Placental pericyte (primary cell): Measurements from ENCODE around the gene KPTN. TPM values are rescaled to one million over a fixed set of nuclear protein-coding genes. Genes with fewer than 3 reads are reported as not detected.

Source experiments
- total RNA-seq: library from RNA; depleted of rRNA; stranded (reverse); fragments of >200 nt; gene quantifications from 2 replicates; pipeline ENCODE4 v1.2.3, GENCODE V29; 2012

Gene KPTN
- 2.4 and 2.6 TPM in 2 replicates for total RNA-seq

GRCh38 chr19:47483800-47484690, at the start of gene KPTN:
TSS of gene KPTN (minus strand) at chr19:47484219. CDS start at chr19:47484160, 59 bp downstream.

GRCh38 chr19:47514869-47515588, 31.0 kb upstream of the KPTN start, which contains the start of gene NAPA:
TSS of gene NAPA (minus strand) at chr19:47515063. CDS start at chr19:47514940, 123 bp downstream.

GRCh38 chr19:47471733-47472457, 12.1 kb downstream of the KPTN start, which contains the start of gene SLC8A2:
TSS of gene SLC8A2 (minus strand) at chr19:47471893. CDS start at chr19:47466403, 5,490 bp downstream.

Other genes with a start within 250 kb of the KPTN start
- 12.5 and 15.2 TPM in 2 replicates for gene CCDC9, start 227.7 kb downstream of the KPTN start, total RNA-seq
- 2.0 and 2.6 TPM in 2 replicates for gene INAFM1, start 209.3 kb downstream of the KPTN start, total RNA-seq
- gene C5AR1, start 174.4 kb downstream of the KPTN start, total RNA-seq, result 0.22 and 0.29 TPM in 2 replicates
- 0.72 TPM in 1 of 2 replicates, not detected in the other for gene C5AR2, start 152.0 kb downstream of the KPTN start, total RNA-seq
- 13.1 and 25.8 TPM in 2 replicates for gene DHX34, start 134.9 kb downstream of the KPTN start, total RNA-seq
- 42.5 and 95.0 TPM in 2 replicates for gene MEIS3, start 64.7 kb downstream of the KPTN start, total RNA-seq
- gene SLC8A2, start 12.3 kb downstream of the KPTN start, total RNA-seq, result not detected in 2 replicates
- 76.7 and 194 TPM in 2 replicates for gene NAPA, start 30.8 kb upstream of the KPTN start, total RNA-seq
- not detected in 2 replicates for gene ZNF541, start 88.9 kb upstream of the KPTN start, total RNA-seq
- 10.2 and 11.6 TPM in 2 replicates for gene BICRA, start 124.9 kb upstream of the KPTN start, total RNA-seq
- 112 and 162 TPM in 2 replicates for gene EHD2, start 229.2 kb upstream of the KPTN start, total RNA-seq